Stimulated activated CD8-positive, alpha-beta memory T cell treated with anti-CD3 and anti-CD28 coated beads, Interleukin-7, amount 100 ng/mL, for 1 hour (primary cell): ENCODE data around the gene B9D2.

Experiments used
- DNase-seq, 2 donors: peaks; one replicate each; pipeline ENCODE4 v3.0.0-alpha.2; 2020; ENCODE audit warnings: low read depth in 2 of 2

Gene B9D2

GRCh38 chr19:41309180-41310032 lies 54.5 kb downstream of the B9D2 start:
- no peak for DNase-seq

DNA sequence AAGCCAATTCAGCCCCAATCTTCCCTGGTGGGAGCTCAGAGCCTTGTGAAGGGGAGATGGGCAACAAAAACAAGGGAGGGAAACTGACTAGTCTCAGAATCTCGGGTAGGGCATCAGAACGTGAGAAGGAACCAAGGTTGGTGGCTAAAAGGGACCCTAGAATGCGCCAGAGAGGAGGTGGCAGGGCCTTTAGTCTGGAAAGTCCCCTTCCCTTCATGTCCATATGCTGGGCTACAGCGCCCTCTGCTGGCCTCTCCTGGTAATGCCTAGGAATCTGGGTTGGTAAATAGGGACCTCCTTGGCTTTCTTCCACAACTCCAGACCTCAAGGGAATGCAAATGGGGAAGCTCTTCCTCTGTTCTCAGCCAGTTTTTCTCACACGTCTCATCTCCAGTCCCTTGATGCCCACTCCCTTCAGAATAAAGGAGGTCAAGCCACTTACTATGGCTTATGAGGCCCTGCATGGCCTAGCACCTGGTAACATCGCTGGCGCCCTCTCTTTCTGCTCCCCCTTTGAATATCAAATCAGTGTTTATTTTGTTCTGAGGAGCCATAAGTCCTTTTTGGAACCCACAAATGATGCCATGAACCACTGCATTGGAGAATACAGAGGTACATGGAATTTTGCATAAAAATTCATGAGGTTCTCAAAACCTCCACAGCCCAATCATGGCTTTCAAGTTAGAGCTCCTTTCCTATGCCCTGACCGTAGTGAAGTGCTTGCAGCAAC lies 55.3 kb downstream of the B9D2 start:
- peak; percentile 85 to 98 for DNase-seq

DNA sequence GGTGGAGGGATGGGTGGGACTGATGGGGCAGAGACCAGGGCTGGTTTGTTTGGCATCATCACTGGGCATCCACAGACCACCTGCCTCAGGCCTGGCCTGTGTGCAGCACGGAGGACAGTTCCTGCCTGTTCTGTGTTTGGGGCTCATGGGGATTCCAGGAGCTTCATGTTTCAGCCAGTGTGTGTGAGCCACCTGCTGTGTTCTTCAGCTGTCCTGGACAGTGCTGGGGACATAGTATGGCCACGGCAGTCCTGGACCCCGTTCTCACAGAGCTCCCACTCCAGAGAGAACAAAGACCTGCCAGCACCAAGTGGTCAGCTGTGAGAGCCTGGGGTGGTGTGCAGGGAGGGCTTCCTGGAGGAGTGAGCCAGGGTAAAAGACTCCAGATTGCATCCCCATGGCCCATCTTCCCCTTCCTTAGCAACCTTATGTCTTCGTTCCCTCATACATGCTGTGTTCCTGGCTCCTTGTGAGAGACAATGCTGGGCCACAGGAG lies 55.9 kb downstream of the B9D2 start:
- no peak for DNase-seq

GRCh38 chr19:41307090-41307875 lies 56.7 kb downstream of the B9D2 start:
- DNase-seq: no peak

- DNase-seq: no peak
Measured at GRCh38 chr19:41305927-41306793, 57.8 kb downstream of the B9D2 start.

DNA sequence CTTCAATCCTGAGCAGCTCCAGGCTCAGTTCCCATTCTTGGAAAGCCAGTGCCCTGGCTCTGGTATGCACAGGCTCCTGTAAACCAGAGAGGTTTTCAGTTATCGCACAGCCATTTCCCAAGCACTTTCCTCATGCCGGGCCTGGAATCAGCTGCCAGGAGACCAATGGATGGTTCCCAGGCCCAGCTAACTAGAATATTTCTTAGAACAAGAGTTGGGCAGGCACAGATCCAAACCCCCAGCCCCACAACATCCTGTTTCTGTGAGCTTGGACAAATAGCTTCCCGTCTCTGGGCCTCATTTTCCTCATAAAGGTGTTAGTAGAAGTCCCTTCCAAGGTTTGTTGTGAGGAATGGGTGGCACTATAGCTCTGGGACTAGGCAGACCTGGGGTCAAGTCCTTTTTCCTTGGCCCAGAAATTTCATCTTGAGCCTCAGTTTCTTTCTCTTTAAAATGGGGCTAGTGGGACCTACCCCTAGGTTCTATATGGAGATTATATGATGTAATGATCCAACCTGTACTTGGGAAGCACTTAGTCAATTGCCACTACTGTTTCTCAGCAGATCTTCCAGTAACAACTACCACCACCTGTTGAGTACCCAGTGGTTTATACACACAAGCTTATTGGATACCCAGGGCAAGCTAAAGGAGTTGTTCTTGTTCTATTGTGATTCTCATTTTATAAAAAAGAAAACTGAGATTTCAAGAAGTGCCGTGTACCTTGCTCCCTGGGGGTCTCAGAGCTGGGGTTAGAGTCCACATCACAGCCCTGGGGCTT lies 59.1 kb downstream of the B9D2 start:
- no peak for DNase-seq
